ENCODE measurements around the gene NDST1.
A peak's percentile ranks its signal among the peaks of the same experiment; 100 is the strongest.

The NDST1 gene

DNA sequence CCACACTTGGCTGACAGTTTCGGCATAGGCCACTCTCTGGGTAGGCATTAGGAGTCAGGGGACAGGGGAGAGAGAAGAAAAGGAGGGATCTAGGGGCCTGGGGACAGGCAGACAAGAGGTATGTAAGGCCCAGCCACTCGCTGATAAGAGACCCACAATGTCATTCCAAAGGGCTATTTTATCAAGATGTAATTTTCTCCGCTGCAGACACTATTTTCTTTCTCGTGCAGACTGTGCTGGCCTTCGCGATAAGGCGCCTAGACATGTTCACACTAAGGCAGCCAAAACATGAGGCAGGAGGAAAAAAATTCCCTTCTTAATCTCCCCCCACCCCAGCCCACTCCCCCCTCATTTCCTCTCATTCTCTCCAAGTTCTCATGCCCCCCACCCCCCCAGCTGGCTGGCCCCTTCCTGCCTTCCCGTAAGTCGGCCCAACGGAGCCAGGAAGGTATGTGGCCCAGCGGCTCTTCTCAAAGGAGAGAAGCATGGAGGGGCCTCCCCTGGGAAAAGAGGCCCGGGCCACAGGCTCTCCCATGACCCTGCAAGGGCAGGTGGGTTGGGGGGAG lies 87.6 kb downstream of the NDST1 start:
- TF ChIP-seq PPARA (CRISPR knock-in tag; IDR thresholded peaks at IDR 0.05; ENCODE audit: borderline replicate concordance) (0 out of 2 replicates have a peak, but pooled peaks have one; percentile 26), TOX (CRISPR knock-in tag; IDR thresholded peaks at IDR 0.05; ENCODE audit: borderline replicate concordance) (no peak), GLIS3 (CRISPR knock-in tag; IDR thresholded peaks at IDR 0.05) (no peak), ARNTL (CRISPR knock-in tag; IDR thresholded peaks at IDR 0.05; ENCODE audit: borderline replicate concordance, low read depth) (no peak), ESRRG (CRISPR knock-in tag; IDR thresholded peaks at IDR 0.05) (no peak), ISL1 (CRISPR knock-in tag; IDR thresholded peaks at IDR 0.05) (peak; percentile 38; the same call in 1 of the 2 replicates)
- TF ChIP-seq, protein P1, sequence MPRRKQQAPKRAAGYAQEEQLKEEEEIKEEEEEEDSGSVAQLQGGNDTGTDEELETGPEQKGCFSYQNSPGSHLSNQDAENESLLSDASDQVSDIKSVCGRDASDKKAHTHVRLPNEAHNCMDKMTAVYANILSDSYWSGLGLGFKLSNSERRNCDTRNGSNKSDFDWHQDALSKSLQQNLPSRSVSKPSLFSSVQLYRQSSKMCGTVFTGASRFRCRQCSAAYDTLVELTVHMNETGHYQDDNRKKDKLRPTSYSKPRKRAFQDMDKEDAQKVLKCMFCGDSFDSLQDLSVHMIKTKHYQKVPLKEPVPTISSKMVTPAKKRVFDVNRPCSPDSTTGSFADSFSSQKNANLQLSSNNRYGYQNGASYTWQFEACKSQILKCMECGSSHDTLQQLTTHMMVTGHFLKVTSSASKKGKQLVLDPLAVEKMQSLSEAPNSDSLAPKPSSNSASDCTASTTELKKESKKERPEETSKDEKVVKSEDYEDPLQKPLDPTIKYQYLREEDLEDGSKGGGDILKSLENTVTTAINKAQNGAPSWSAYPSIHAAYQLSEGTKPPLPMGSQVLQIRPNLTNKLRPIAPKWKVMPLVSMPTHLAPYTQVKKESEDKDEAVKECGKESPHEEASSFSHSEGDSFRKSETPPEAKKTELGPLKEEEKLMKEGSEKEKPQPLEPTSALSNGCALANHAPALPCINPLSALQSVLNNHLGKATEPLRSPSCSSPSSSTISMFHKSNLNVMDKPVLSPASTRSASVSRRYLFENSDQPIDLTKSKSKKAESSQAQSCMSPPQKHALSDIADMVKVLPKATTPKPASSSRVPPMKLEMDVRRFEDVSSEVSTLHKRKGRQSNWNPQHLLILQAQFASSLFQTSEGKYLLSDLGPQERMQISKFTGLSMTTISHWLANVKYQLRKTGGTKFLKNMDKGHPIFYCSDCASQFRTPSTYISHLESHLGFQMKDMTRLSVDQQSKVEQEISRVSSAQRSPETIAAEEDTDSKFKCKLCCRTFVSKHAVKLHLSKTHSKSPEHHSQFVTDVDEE (CRISPR knock-in tag; IDR thresholded peaks at IDR 0.05): peak; percentile 52; the same call in 1 of the 2 replicates
- TF ChIP-seq, protein P2, sequence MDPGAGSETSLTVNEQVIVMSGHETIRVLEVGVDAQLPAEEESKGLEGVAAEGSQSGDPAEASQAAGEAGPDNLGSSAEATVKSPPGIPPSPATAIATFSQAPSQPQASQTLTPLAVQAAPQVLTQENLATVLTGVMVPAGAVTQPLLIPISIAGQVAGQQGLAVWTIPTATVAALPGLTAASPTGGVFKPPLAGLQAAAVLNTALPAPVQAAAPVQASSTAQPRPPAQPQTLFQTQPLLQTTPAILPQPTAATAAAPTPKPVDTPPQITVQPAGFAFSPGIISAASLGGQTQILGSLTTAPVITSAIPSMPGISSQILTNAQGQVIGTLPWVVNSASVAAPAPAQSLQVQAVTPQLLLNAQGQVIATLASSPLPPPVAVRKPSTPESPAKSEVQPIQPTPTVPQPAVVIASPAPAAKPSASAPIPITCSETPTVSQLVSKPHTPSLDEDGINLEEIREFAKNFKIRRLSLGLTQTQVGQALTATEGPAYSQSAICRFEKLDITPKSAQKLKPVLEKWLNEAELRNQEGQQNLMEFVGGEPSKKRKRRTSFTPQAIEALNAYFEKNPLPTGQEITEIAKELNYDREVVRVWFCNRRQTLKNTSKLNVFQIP (CRISPR knock-in tag; IDR thresholded peaks at IDR 0.05; ENCODE audit: borderline replicate concordance, low read depth): no peak
- ATAC-seq: no peak

- no peak for ATAC-seq
- TF ChIP-seq, protein P2 (CRISPR knock-in tag; IDR thresholded peaks at IDR 0.05; ENCODE audit: borderline replicate concordance, low read depth): no peak
- TF ChIP-seq, protein P1 (CRISPR knock-in tag; IDR thresholded peaks at IDR 0.05): 0 out of 2 replicates have a peak, but pooled peaks have one; percentile 17
- TF ChIP-seq ZNF70 (CRISPR knock-in tag; IDR thresholded peaks at IDR 0.05) (no peak), TCF4 (CRISPR knock-in tag; IDR thresholded peaks at IDR 0.05; ENCODE audit: borderline replicate concordance) (peak; percentile 58; the same call in 1 of the 2 replicates), BACH2 (CRISPR knock-in tag; IDR thresholded peaks at IDR 0.05; ENCODE audit: borderline replicate concordance) (no peak)
Measured at GRCh38 chr5:150596313-150596712, 88.4 kb downstream of the NDST1 start.

- ATAC-seq: no peak
- TF ChIP-seq GLIS3 (CRISPR knock-in tag; IDR thresholded peaks at IDR 0.05) (no peak), ZFP3 (CRISPR knock-in tag; IDR thresholded peaks at IDR 0.05) (no peak), ZFP30 (CRISPR knock-in tag; IDR thresholded peaks at IDR 0.05) (no peak), SNAI2 (CRISPR knock-in tag; IDR thresholded peaks at IDR 0.05) (no peak), ZNF565 (CRISPR knock-in tag; conservative IDR thresholded peaks at IDR 0.05; ENCODE audit: low read depth) (no peak), RARB (CRISPR knock-in tag; IDR thresholded peaks at IDR 0.05) (no peak), CREB5 (CRISPR knock-in tag; IDR thresholded peaks at IDR 0.05; ENCODE audit: low read depth) (no peak), ESRRG (CRISPR knock-in tag; IDR thresholded peaks at IDR 0.05) (no peak), ZC3H10 (CRISPR knock-in tag; IDR thresholded peaks at IDR 0.05) (no peak), BACH2 (CRISPR knock-in tag; IDR thresholded peaks at IDR 0.05; ENCODE audit: borderline replicate concordance) (no peak), OSR1 (CRISPR knock-in tag; IDR thresholded peaks at IDR 0.05) (no peak), TOX (CRISPR knock-in tag; IDR thresholded peaks at IDR 0.05; ENCODE audit: borderline replicate concordance) (no peak), ISL1 (CRISPR knock-in tag; IDR thresholded peaks at IDR 0.05) (no peak), ZNF70 (CRISPR knock-in tag; IDR thresholded peaks at IDR 0.05) (no peak), PPARA (CRISPR knock-in tag; IDR thresholded peaks at IDR 0.05; ENCODE audit: borderline replicate concordance) (no peak), TCF4 (CRISPR knock-in tag; IDR thresholded peaks at IDR 0.05; ENCODE audit: borderline replicate concordance) (no peak)
- TF ChIP-seq, protein P3, sequence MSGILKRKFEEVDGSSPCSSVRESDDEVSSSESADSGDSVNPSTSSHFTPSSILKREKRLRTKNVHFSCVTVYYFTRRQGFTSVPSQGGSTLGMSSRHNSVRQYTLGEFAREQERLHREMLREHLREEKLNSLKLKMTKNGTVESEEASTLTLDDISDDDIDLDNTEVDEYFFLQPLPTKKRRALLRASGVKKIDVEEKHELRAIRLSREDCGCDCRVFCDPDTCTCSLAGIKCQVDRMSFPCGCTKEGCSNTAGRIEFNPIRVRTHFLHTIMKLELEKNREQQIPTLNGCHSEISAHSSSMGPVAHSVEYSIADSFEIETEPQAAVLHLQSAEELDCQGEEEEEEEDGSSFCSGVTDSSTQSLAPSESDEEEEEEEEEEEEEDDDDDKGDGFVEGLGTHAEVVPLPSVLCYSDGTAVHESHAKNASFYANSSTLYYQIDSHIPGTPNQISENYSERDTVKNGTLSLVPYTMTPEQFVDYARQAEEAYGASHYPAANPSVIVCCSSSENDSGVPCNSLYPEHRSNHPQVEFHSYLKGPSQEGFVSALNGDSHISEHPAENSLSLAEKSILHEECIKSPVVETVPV (CRISPR knock-in tag; IDR thresholded peaks at IDR 0.05): no peak
- TF ChIP-seq, protein P1 (CRISPR knock-in tag; IDR thresholded peaks at IDR 0.05): no peak
Measured at GRCh38 chr5:150596826-150597225, 88.9 kb downstream of the NDST1 start.

All from SK-N-SH treated with all-trans-retinoic acid at 6 μM for 48 hours (cell line).